ENCODE results near the gene DDAH1. TPM values are rescaled to one million over a fixed set of nuclear protein-coding genes. Genes with fewer than 3 reads are reported as not detected.

Gene DDAH1
- total and polyA plus RNA-seq, 2 experiments from 2014 or later = 29.4 to 41.7 TPM

GRCh38 chr1:85295654-85296053 lies 169.3 kb downstream of the DDAH1 start (continued):
- TF ChIP-seq REST (IDR thresholded peaks at IDR 0.05; ENCODE audit: unreplicated experiment) = no peak
- no peak for TF ChIP-seq ZNF331 (CRISPR knock-in tag; IDR thresholded peaks at IDR 0.05; ENCODE audit: low read depth)
- no peak for TF ChIP-seq CREB1 (CRISPR knock-in tag; IDR thresholded peaks at IDR 0.05; ENCODE audit: low read depth)
- TF ChIP-seq ZNF462 (CRISPR knock-in tag; IDR thresholded peaks at IDR 0.05) = no peak
- TF ChIP-seq NANOG (IDR thresholded peaks at IDR 0.05; ENCODE audit: borderline replicate concordance) = no peak

GRCh38 chr1:85295006-85295431 lies 169.9 kb downstream of the DDAH1 start:
- Mint-ChIP-seq H3K27me3 (ENCODE audit: insufficient read depth, low read depth, poor library complexity) (no peaks in the 10 kb centered on the region), H3K36me3 (ENCODE audit: low read depth) (no peaks in the 10 kb centered on the region), H3K27ac (no peak overlapping the region), H3K4me1 (peaks cover 8% of the 10 kb centered on the region), H3K9me3 (no peaks in the 10 kb centered on the region), H3K4me3 (no peak overlapping the region)
- no peak overlapping the region for H2AFZ ChIP-seq
- no peak overlapping the region for H3K27ac ChIP-seq (ENCODE audit: low read depth)
- no peaks in the 10 kb centered on the region for H3K9me2 ChIP-seq (ENCODE audit: insufficient read depth)
- no peaks in the 10 kb centered on the region for H3K27me3 ChIP-seq (ENCODE audit: insufficient read depth)
- TF ChIP-seq EZH2 (IDR thresholded peaks at IDR 0.05; ENCODE audit: low read depth, unreplicated experiment) (no peak), CREB1 (CRISPR knock-in tag; IDR thresholded peaks at IDR 0.05; ENCODE audit: low read depth) (no peak)
- H3K4me3 ChIP-seq = no peak overlapping the region
- H3K36me3 ChIP-seq (ENCODE audit: insufficient read depth) = no peaks in the 10 kb centered on the region
- DNase-seq (ENCODE audit: low spot score) = no peak
- H3K79me2 ChIP-seq (replicated peaks; ENCODE audit: insufficient read depth) = no peaks in the 10 kb centered on the region
- H3K4me1 ChIP-seq (ENCODE audit: insufficient read depth) = no peaks in the 10 kb centered on the region
- no peaks in the 10 kb centered on the region for H3F3A ChIP-seq (replicated peaks; ENCODE audit: low read depth)
- no peak for ATAC-seq
- no peak overlapping the region for H3K4me2 ChIP-seq
- no peaks in the 10 kb centered on the region for H4K20me1 ChIP-seq (replicated peaks; ENCODE audit: insufficient read depth)

Measured in GM23338 (cell line).